ENCODE measurements around the gene TMEM120B.

The TMEM120B gene

DNA sequence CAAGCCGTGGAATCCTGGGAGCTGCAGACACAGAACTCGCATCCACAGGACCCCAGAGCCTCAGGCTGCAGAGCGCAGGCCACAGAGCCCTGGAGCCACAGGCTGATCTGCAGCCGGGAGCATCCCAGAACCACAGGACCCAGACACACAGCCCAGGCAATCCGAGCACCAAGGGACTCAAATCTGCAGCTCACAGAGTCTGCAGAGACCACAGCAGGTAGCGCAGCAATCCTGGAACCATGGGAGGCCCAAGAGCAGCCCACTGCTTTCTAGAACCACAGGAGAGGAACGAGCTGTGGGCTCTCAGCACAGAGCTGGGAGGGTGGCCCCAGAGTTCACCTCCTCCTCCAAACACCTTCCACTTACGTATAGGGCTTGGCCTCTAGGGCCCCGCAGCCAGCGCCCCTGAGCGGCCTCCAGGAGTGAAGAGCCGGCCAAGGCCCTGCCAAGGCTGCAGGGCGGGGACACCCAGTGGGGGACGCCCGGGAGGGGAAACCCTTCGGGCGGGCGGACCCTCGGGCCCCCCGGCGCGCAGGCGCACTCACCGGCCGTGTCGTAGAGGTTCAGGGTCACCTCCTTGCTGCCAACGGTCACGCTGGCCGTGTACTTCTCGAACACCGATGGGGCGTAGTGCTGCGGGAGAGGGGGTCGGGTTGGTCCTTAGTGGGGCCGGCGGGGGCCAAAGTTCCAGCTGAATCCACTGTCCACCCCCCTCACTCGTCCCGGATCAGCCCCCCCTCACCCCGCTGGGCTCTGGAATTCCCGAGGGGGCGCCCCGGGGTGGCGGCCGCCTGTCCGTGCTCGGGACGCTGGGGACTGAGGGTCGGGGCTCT, 80.3 kb downstream of the TMEM120B start:
- DNase-seq (ENCODE audit: low spot score): no peak

DNA sequence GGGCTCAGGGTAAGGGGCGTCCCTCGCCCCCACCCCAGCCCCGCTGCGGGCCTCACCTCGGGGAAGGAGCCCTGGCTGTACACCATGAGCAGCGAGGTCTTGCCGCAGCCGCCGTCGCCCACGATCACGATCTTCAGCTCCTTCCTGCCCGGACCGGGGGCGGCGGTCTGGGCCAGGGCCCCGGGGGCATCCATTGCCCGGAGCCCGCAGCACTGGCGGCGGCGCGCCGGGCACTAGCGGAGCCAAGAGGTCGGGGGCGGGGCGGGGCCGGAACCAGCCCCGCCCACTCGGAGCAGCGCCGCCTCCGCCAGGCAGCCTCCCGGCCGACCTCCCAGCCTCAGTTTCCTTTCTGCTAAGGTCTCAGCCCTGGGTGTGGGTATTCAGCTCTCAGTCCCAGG, 80.9 kb downstream of the TMEM120B start, which contains the start of gene RHOF:
Gene RHOF, minus strand, starts transcription at position 249 of the 398 bp plus-strand sequence. Its CDS starts 55 bp downstream, at position 194.
- DNase-seq (ENCODE audit: low spot score): no peak

DNA sequence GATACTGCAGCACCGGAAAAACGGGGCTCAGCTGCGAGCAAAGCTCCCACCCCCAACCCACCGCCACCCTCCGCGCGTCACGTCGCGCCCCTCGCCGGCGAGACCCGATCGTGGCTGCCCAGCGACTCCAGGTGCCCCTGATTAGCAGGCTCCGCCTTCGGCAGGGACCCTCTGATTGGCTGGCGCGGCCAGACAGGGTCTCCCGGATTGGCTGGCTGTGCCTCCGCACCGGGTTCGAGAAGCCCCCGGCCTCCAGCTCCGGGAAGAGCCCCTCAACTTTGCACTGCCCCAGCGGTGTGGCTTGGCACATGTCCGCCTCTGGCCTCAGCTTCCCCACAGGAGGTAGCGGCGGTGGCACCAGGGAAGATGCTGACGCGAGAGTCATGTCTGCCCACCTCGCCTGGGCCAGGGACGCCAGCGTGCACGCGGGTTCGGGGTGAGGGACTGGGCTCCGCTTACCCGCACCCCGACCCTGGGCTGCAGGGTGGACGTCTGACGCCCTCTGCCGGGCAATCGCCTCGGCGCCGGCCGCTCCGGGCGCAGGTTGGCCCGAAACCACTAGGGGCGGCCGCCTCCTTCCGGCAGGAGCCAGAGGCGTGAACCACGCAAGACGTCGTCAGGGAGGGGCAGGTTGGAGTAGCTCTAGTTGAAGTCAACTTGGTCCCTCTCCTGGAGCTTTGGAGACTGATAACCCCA, 81.4 kb downstream of the TMEM120B start:
- peak; percentile 91 for DNase-seq (ENCODE audit: low spot score)

DNA sequence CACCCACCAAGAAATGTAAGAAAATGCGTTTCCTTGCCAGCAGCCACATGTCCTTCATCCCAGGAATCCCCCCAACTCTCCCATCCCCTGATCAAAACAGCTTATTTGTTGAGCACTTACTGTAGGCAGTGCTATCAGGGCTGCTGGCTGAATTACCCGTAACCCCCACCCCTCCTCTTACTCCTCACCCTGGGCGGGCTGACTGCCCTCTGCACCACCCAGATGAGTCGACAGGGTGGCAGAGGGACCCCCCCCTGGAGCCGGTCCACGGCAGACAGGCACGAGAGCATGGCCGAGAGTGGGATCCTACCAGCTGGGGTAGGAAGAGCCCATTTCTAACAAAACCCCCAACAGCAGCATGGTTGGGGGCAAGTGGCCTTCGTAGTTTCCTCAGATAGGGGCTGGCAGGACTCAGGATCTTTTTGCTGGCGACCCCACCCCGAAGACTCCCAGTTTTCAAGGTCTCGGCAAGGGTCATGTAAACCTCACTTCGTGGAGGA, 82.0 kb downstream of the TMEM120B start:
- DNase-seq (ENCODE audit: low spot score): no peak

DNA sequence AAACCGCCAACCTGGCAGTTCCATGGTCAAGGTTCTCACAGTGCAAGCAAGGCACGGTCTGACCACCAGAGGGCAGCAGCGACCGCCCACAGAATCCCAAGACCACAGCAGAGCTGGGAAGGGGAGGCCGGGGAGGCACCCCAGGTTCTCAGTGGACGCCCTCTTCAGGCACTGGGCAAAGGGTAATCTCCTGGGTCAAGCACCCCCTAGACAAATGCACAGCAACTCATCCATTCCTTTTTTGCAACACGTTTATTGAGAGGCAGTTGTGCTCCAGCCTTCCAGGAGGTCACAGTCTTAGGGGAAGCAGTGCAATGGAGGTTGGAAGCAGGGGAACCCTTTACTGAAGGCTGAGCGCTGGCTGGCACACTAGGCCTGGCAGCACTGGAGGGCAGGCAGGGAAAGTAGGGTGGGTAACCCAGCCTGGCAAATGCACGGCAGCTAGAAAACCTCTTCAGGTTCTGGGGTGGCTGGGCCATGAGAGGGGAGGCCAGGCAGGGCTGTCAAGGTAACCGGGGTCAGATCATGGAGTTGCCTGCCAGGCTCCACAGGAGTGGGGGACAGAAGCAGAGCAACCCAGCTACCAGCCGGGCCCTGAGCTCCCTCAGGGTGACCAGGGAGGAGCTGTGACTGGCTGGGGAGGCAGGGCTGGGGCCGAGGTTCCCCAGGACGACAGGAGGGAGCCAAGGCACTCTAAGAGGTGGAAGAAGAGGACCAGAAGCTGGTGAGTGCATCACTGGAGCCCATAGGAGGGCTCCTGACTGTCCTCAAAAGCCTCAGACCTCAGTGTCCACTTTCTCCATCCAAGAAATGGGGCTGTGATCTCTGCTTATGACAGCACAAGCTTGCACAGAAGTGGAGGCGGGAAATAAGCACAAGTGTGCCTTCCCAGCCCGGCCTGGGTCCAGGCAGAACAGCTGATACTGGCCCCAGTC, 82.7 kb downstream of the TMEM120B start:
- peak; percentile 85 for DNase-seq (ENCODE audit: low spot score)

DNA sequence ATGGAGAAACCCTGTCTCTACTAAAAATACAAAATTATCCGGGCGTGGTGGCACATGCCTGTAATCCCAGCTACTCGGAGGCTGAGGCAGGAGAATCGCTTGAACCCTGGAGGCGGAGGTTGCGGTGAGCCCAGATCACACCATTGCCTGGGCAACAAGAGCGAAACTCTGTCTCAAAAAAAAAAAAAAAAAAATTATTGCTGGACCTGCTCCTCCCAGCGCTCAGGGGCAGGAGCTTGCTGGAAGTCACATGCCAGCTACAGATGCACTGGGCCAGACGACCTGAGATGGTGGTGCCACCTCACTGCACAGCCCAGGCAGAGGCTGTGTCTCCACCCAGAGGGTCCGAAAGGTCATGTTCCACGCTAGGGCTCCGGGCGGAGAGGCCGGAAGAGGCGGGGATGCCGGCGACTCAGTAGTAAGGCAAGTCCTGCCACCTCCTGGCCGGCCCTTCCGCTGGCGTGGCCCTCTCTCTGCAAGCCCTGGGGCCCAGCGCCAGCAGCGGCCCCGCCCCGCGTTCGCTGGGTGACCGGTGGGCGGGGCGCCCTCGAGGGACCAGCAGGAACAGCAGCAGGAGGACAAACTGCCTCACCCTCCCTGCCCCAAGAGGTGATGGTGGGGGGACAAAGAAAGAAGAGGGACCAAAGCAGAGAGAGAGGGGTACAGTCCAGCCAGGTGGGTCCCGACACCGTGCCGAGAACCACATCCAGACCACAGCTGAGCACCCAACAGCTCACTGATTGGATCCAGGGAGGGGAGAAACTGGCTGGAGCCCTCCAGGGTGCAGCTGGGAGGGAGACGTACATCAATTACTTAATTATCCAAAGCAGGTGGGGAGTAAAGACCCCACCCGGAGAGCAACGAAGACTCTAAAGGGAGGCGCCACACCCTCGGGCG, 84.6 kb downstream of the TMEM120B start:
- peak; percentile 94 for DNase-seq (ENCODE audit: low spot score)

DNA sequence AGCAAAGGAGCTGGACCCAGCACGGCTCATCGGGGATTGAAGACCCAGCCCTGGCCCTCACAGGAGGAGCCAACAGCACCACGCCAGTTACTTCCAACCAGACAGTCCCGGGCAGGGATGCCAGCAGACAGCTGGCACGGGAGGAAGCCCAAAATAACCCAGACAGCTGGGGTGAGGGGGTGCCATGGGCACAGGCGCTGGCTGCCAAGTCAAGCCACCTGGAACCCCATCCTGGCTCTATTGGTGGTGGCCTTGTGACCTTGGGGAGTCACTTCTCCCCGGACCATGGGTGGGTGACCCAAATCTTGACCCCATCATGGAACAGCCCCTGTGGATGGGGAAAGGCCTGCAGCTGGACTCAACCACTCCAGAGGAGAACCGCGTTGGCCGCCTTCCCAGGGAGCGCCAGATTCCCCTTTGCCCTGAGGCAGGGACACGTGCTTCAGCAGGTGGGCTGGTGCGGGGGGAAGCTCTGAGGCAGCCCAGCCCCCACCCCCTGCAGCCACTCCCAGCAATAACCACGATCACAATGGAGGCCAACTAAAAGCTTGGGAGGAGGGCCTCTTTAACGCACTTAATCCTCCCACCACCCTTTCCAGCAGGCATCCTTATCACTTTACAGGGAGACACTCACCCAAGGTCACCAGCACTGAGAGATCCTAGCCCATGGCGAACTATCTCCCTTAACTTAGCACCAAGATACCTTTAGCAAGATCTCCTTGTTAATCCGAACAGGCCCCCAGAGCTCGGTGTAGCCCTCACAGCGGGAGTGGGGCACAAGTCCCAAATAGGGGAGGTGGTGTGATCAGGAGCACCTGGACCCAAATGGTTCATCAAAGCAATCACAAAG, 85.6 kb downstream of the TMEM120B start:
- no peak for DNase-seq (ENCODE audit: low spot score)

DNA sequence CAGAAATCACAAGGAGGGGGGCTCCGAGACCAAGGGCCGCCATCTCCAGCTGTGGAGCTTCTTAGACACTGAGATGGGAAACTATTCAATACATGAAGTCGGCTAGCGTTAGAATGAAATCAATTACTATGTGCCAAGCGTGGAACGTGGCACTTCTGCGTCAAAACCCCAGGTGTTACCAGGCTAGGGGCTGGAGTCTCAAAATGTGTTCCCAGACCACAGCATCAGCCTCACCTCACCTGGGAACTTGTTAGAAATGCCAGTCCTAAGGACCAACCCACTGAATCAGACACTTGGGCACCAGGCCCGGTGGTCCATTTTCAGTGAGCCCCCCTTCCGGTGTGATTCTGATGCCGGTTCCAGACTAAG, 86.2 kb downstream of the TMEM120B start:
- no peak for DNase-seq (ENCODE audit: low spot score)

DNA sequence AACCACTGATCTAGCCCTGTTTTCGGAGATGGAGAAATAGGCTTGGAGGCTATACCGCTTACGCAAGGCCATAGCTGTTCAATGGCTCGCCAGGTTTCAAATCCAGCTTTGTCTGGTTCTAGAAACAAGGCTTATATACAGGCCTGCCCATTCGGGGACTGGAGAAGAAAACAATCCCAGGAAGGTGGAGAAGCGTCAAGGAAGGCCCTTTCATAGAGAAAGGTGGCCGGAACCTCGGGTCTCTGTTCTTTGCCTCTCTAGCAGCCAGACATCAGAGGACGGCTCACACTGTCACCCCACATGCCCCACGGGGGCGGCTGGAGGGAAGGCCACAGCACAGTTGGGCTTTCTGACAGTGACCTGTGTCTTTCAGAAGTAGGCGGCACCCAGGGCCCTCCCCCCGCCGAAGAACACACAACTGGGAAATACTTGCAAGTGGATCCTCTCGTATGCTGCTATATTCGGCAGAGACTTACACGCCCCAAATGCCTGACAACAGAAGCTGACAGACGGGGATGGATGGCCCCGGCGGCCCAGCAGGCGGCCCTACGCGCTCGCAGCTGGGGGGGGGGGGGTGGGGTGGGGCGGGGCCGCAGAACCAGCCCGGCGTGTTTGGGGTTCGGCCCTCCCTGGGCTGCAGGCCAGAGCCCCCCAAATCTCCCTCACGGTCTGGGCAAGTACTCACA, 86.7 kb downstream of the TMEM120B start:
- peak; percentile 90 for DNase-seq (ENCODE audit: low spot score)

DNA sequence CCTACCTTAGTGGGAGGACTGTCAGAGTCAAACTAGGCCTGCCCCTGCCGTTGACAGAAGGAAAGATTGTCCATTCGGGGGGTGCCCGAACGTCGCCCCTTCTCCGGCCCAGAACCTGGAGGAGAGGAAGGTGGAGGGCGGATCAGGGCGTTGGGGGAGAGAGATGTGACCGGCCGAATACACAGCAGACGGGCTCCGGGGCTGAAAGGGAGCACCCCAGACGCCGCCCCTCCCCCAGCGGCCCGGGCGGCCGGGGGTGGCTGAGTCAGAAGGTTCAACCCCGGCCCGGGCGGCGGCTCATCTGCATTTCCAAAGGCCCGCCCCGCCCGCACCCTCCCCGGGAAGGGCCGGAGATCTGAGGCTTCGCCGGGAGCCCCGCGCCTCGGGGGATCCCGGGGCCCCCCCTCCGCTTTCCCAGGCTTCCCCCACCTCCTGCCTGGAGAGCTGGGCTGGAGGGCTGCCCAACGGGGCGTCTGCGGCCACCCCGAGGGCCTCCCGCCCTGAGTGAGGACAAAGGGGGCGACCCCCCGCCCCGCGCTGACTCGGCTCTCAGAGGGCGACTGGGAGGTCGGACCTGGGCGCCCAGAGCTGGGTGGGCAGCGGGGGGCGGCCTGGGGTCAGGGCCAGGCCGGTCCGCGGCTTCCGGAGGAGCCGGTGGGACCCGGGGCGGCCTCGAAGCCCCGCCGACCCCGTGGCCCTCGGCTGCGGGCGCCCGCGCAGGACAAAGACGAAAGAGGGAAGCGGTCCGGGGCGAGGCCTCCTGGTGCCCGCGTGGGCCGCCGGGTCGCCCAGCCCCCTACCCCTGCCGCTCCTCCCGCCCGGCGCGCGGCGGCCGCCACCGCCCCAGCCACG, 87.5 kb downstream of the TMEM120B start:
- DNase-seq (ENCODE audit: low spot score): peak; percentile 97

DNA sequence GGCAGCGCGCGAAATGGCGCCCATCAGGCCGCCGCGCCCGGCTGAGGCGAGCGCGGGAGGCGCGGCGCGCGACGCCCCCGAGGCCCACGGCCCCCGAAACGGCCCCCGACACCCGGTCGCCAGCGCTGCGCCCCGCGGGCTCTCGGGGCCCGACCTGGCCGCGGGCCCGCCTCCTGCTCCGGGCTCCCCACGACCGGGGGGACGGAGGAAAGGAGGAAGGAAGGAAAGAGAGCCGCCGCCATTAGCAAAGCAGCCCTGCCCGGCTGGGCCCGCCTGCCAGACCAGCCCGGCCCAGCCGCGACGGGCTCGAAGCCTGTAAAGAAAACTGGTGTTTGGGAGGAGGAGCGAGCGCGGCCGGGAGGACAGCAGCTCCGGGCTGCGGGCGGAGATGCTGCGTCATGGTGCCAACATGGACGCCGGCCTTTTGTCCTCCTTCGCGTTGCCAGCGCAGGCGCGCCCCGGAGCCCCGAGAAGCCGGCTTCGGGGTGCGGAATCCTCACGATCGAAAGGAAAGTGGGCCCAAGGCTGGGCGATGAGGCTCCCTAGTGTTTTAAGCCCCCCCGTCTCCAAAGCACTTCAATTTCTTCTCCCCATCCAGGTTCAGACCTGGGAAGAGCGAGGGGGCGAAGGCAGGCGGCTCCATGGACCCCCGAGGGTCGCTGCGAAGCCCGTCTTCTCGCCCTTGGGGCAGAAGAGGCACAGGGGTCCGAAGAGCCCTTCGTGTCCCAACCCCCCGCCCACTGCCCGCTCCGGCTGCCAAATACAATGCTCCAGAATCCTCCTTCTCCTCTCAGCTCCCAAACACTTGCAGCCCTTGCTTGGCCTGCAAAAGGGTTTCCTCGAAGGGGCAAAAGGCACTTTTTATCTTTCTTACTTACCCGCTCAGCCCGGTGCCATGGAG, 88.4 kb downstream of the TMEM120B start:
- peak; percentile 82 for DNase-seq (ENCODE audit: low spot score)

DNA sequence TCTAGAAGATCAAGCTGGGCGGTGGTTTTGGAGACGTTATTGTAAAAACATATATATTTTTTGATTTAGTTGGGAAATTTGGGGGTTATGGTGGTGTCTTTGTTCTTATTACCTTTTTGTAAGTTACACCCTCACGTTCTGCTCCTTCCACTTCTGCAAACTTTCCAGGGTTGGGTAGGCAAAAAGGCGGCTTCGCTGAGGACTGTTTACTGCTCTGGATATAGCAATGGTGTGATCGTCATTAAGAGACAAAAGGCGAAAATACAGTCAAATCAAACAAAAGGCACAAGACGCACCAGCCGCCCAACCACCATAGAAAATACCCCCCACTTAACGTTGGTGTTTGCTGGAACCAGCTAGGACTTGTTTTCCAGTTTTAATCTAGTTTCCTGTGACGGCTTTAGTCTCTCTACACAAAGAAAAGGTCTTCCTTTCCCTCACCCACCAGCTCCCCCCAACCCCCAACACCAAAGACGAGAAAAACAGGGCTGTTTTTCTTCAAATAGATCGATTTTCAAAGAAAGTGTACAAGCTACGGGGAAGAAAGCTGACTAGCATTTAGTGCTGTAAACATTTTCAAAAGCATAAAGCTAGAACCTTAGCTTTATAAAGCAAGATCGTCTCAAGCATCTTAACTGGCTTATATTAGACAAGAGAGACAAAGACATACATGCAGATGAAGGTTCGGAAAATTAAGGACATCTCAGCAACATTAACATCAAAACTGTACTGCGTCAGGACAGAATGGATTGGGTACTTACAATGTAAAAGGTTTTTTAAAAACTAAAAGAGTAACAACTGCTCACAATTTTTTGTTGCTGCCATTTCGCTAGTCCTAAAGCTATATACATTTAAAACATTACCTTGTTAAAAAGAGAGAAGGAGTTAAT, 89.3 kb downstream of the TMEM120B start:
- DNase-seq (ENCODE audit: low spot score): no peak

DNA sequence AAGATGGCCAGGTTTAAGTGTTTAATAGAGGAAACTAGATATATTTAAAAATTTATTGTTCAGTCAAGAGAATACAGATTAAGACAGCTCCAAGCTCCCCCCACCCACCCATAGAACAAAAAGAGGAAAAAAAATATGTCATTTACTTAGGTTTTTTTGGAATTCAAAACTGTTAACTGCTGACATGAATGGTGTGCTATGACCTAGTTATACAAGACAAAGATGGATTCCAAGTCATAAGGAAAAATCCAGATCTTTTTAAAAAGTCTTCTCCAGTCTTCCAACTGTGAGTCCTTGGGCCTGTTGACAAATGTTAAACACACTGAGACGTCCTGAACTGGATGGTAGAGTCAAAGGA, 89.9 kb downstream of the TMEM120B start:
- DNase-seq (ENCODE audit: low spot score): no peak

DNA sequence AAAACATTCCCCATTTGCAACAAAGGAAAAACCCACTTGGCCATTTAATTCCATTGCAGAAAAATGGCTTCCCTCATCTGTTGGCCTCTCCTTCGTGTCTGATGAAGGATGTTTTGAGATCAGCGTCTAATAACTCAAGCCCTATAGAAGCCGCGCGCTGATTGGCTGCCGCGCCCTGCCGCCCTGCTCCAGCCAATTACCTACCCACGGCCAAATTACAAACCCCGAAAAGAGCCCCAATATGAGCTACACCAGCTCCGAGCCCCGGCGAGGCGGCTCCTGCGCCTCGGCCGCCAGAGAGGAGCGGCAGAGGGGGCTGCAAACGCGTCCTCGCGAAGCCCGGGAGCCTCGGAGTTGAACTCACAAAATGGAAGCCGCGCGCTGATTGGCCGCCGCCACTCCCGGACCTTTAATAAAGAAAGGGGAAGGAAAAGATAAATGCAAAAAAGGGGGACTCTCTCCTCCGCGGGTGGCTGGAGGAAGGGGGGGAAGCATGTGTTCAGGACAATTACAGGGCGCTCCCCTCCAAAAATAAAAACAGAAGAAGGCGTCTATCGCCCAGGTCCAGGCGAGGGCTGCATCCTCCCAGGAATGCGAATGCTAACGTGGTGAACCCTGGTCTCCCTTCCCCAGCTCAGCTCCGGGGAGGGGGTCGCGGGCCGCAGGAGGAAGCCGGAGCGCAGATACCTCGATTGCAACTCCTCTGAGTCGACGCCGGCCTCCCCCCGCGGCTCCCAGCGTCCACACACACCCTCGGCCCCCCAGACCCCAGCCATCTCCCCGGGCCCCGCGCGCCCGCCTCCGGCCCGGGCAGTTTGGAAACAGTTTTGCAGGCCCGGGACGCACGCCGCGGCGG, 90.5 kb downstream of the TMEM120B start:
- peak; percentile 97 for DNase-seq (ENCODE audit: low spot score)

DNA sequence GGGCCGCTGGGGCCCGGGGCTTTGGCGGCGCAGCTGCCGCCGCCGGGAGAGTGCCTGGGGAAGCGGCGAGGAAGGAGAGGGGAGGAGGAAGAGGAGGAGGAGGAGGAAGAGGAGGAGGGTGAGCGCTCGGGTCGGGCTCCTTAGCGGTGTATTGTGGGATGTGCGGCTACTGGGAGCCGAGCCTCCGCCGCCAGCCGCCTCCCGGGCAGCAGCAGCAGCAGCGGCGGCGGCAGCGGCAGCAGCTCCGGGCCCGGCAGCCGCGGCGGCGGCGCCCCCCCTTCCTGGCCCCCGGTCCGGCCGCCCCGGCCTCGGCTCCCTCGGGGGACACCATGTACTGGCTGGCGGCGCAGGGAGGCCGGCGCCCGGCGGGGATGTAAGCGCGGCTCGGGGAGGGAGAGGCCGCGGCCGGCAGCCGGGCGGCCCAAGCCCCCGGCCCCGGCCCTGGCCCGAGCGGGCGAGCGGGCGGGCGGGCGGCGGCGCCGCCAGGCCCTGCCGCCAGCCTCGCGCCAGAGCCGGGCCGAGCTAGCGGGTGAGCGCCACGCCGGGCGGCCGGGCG, 91.4 kb downstream of the TMEM120B start, which contains the start of gene SETD1B:
Gene SETD1B, plus strand, starts transcription at position 149 of the 556 bp plus-strand sequence. CDS start 729 bp downstream, outside the sequence.
- DNase-seq (ENCODE audit: low spot score): no peak
